CD4-positive, alpha-beta T cell treated with Interleukin-1 beta for 1 hour (primary cell): ENCODE measurements around the gene ZNF224.
A peak's percentile ranks its signal among the peaks of the same experiment; 100 is the strongest.
"Not testable (repeated sequence)": the region's sequence is repeated elsewhere in the genome, so short reads cannot be mapped to it uniquely, and the experiment has no call there.

ENCODE experiments used
- DNase-seq, 2 donors: peaks; one replicate each; pipeline ENCODE4 v3.0.0-alpha.2; 2020 to 2022

The ZNF224 gene

GRCh38 chr19:44093931-44094765 is at the start of gene ZNF224:
Gene ZNF224 (plus strand): TSS chr19:44094361. CDS start chr19:44097874, 3,513 bp downstream.
- peak; percentile 87 to 88 for DNase-seq

GRCh38 chr19:44050740-44051649 is 43.2 kb upstream of the ZNF224 start:
- DNase-seq, result peak in 1 of 2 donors; percentile 2

- peak; percentile 66 to 67 for DNase-seq
Observed at GRCh38 chr19:44051650-44052402, 42.3 kb upstream of the ZNF224 start, which contains the start of gene ZNF223. Gene ZNF223 (plus strand): TSS chr19:44052036. CDS start chr19:44055177, 3,141 bp downstream.

- no peak for DNase-seq
Observed at GRCh38 chr19:44055870-44056269, 38.3 kb upstream of the ZNF224 start.

GRCh38 chr19:44059229-44059628 is 34.9 kb upstream of the ZNF224 start:
- no peak for DNase-seq

GRCh38 chr19:44061038-44061437 is 33.1 kb upstream of the ZNF224 start:
- no peak for DNase-seq

- no peak for DNase-seq
Observed at GRCh38 chr19:44066305-44066704, 27.9 kb upstream of the ZNF224 start.

GRCh38 chr19:44069415-44069814 is 24.7 kb upstream of the ZNF224 start:
- no peak for DNase-seq

GRCh38 chr19:44071824-44072542 is 22.2 kb upstream of the ZNF224 start, which contains the start of gene ZNF284:
Gene ZNF284 (plus strand): TSS chr19:44072159. CDS start chr19:44076390, 4,231 bp downstream.
- peak; percentile 90 for DNase-seq

- DNase-seq, result no peak
Observed at GRCh38 chr19:44072543-44073401, 21.4 kb upstream of the ZNF224 start.

- no peak for DNase-seq
Observed at GRCh38 chr19:44076325-44076724, 17.8 kb upstream of the ZNF224 start.

- DNase-seq, result no peak
Observed at GRCh38 chr19:44092108-44092507, 2.1 kb upstream of the ZNF224 start.

- no peak for DNase-seq
Observed at GRCh38 chr19:44107751-44108150, 13.6 kb downstream of the ZNF224 start.

- DNase-seq, result no peak
Observed at GRCh38 chr19:44109458-44109857, 15.3 kb downstream of the ZNF224 start.

- DNase-seq, result no peak
Observed at GRCh38 chr19:44111910-44112463, 17.8 kb downstream of the ZNF224 start.

- no peak for DNase-seq
Observed at GRCh38 chr19:44112802-44113137, 18.6 kb downstream of the ZNF224 start.

GRCh38 chr19:44113138-44113783 is 19.1 kb downstream of the ZNF224 start, which contains the start of gene ZNF225:
Gene ZNF225 (plus strand): TSS chr19:44113399. CDS start chr19:44115828, 2,429 bp downstream.
- peak; percentile 92 to 94 for DNase-seq

- no peak for DNase-seq
Observed at GRCh38 chr19:44113784-44114390, 19.7 kb downstream of the ZNF224 start.

- not testable (repeated sequence) for DNase-seq
Observed at GRCh38 chr19:44121162-44121561, 27.0 kb downstream of the ZNF224 start.

GRCh38 chr19:44131955-44132354 is 37.8 kb downstream of the ZNF224 start:
- no peak for DNase-seq
